ENCODE results near the gene ORM2. TPM values are rescaled to one million over a fixed set of nuclear protein-coding genes. Genes with fewer than 3 reads are reported as not detected.

The ORM2 gene
- total and polyA plus RNA-seq, 2 of the 13 experiments (the other 11 are each of a cell fraction or from before 2014, with no cell fraction given), result 565 to 824 TPM

DNA sequence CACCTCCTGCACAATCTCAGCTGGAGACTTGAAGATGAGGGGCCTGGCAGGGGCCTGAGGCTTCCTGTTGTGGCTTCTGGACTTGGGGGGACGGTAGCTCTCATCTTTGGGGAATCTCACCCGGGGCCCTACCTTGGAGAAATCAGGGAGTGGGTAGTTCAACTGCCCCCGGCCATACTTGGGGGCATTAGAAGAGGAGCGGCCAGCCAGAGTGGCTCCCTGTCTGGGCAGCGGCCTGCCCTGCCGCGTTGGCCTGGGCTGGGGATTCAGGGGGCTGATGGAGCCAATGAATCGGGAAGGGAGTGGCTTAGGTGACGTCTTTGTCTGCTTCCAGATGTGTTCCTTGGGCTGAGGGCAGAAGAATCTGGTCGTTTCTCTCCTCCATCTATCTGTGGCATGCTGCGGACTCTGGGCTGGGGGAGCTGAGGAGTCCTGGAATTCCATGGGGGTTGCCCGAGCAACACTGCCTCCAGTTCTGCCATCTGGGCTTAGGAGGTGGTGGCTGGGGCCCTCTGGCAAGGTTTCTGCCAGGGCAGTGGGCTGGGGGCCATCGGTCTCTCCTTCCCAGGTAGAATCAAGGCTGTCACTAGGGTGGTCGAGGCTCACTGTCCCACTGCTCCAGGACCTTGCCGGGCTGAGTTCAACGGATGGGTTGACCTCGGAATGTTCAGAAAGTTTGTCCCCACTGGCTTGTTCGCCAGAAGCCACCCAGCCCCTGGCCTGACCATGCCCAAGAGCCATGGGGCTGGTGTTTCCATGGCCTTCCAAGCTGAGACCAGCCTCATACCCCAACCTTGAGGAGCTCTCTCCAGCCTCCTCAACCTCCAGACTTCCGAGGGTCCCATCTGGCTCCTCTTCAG lies 47.1 kb downstream of the ORM2 start:
- peaks cover 2 to 7% of the 10 kb centered on the region in 2 experiments; a peak in 2 of 5 replicates for H3K36me3 ChIP-seq (replicated peaks in 1 of 2; ENCODE audit: control insufficient read depth in 1 of 2, insufficient read depth in 2 of 2, low read length in 2 of 2)
- no peak overlapping the region for H3K4me3 ChIP-seq (replicated peaks in 1 of 3; ENCODE audit: insufficient read depth in 1 of 3, low read depth in 2 of 3, low read length in 3 of 3)
- H3K9ac ChIP-seq (ENCODE audit: insufficient read depth, low read depth, low read length), result no peak overlapping the region
- ChIA-PET CTCF (ENCODE audit: low intra/inter-chr PET ratio, low total read pairs) (no interaction called here), POLR2A (no interaction called here)
- in situ Hi-C loops (cut with HindIII; ENCODE audit: extremely low pct_ligation_motif_present, low pct_unique_long_range_greater_than_20kb) (no loop called here), intact Hi-C loops (cut with micrococcal nuclease; ENCODE audit: unreplicated experiment) (no loop called here)
- no TSS peak for BruUV-seq (replicated peaks)
- no peak for DNase-seq (ENCODE audit: low spot score)
- WGBS (ENCODE audit: low lambda C conversion rate), result 93% methylated on average over 11 of the region's 19 CpGs
- TF ChIP-seq NR3C1 (CRISPR knock-in tag; IDR thresholded peaks at IDR 0.05) (no peak), CEBPB (IDR thresholded peaks at IDR 0.05; ENCODE audit: borderline replicate concordance, low read depth, low read length) (no peak), ZNF780A (CRISPR knock-in tag; IDR thresholded peaks at IDR 0.05) (no peak), ARNT2 (CRISPR knock-in tag; IDR thresholded peaks at IDR 0.05; ENCODE audit: low read depth) (no peak), KLF9 (CRISPR knock-in tag; IDR thresholded peaks at IDR 0.05; ENCODE audit: low read depth) (no peak), SAP130 (CRISPR knock-in tag; IDR thresholded peaks at IDR 0.05; ENCODE audit: low read depth) (no peak), FOSL2 (CRISPR knock-in tag; IDR thresholded peaks at IDR 0.05) (no peak), YEATS4 (CRISPR knock-in tag; IDR thresholded peaks at IDR 0.05; ENCODE audit: borderline replicate concordance) (no peak), GATA4 (IDR thresholded peaks at IDR 0.05; ENCODE audit: borderline replicate concordance, low read depth) (no peak), PATZ1 (CRISPR knock-in tag; IDR thresholded peaks at IDR 0.05) (no peak), REST (IDR thresholded peaks at IDR 0.05; ENCODE audit: borderline replicate concordance in 1 of 2, low read depth in 1 of 2, low read length in 2 of 2) (no peak), ZNF20 (CRISPR knock-in tag; IDR thresholded peaks at IDR 0.05) (no peak), ZNF782 (CRISPR knock-in tag; IDR thresholded peaks at IDR 0.05; ENCODE audit: borderline replicate concordance) (no peak), HOXA7 (CRISPR knock-in tag; IDR thresholded peaks at IDR 0.05) (no peak), ZEB1 (IDR thresholded peaks at IDR 0.05; ENCODE audit: insufficient replicate concordance, low read depth) (no peak), NCOA1 (CRISPR knock-in tag; IDR thresholded peaks at IDR 0.05) (no peak), ZSCAN20 (CRISPR knock-in tag; IDR thresholded peaks at IDR 0.05; ENCODE audit: borderline replicate concordance) (no peak)
- TF ChIP-seq, protein P1, sequence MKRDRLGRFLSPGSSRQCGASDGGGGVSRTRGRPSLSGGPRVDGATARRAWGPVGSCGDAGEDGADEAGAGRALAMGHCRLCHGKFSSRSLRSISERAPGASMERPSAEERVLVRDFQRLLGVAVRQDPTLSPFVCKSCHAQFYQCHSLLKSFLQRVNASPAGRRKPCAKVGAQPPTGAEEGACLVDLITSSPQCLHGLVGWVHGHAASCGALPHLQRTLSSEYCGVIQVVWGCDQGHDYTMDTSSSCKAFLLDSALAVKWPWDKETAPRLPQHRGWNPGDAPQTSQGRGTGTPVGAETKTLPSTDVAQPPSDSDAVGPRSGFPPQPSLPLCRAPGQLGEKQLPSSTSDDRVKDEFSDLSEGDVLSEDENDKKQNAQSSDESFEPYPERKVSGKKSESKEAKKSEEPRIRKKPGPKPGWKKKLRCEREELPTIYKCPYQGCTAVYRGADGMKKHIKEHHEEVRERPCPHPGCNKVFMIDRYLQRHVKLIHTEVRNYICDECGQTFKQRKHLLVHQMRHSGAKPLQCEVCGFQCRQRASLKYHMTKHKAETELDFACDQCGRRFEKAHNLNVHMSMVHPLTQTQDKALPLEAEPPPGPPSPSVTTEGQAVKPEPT (CRISPR knock-in tag; IDR thresholded peaks at IDR 0.05; ENCODE audit: low read depth), result no peak
- no peak overlapping the region for H3K27ac ChIP-seq (ENCODE audit: extremely low read length, insufficient read depth, low read length)
- H3K27me3 ChIP-seq (ENCODE audit: control insufficient read depth in 1 of 2, insufficient read depth in 2 of 2, low read length in 2 of 2), result no peaks in the 10 kb centered on the region
- H3K9me3 ChIP-seq (ENCODE audit: low read length), result no peaks in the 10 kb centered on the region
- no peak overlapping the region for H2AFZ ChIP-seq (ENCODE audit: low read length)
- H4K20me1 ChIP-seq (ENCODE audit: insufficient read depth, low read length), result no peaks in the 10 kb centered on the region
- no peak overlapping the region for H3K4me2 ChIP-seq (ENCODE audit: low read depth, low read length)
- no peak for ATAC-seq
- H3K79me2 ChIP-seq (ENCODE audit: insufficient read depth, low read length), result no peaks in the 10 kb centered on the region
- FAIRE-seq, result no peak
- H3K4me1 ChIP-seq (ENCODE audit: insufficient read depth, low read length), result peaks cover 7% of the 10 kb centered on the region

Data from HepG2 (cell line).